ENCODE data around the gene TTLL11.

The TTLL11 gene

DNA sequence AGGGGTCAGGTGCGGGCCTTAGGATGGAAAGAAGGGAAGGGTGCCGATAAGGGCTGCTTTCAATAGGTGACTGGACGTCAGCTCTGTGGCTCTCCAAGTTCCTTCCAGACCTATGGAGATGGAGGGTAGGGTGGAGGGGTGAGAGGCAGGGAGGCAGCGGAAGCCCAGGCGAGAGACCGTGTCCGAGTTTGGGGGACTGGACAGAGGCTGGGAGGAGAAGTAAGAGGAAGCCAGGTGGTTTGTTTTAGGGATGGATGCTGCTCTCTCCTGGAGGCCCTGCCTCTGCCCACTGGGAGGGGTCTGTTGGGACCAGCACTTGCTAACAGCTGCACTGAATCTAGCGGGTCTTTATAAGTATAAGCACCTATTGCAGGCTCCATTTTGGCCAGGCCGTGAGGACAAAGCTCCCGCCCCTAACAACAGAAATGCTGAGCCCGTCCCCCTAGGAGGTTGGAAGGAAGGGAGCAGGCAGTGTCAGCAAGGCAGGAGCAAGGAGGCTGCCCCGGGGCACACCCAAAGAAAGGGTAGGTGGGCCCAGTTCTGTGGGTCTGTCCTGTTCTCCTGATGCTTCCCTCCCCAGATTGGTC, 274.2 kb downstream of the TTLL11 start:
- DNase-seq, result no peak

DNA sequence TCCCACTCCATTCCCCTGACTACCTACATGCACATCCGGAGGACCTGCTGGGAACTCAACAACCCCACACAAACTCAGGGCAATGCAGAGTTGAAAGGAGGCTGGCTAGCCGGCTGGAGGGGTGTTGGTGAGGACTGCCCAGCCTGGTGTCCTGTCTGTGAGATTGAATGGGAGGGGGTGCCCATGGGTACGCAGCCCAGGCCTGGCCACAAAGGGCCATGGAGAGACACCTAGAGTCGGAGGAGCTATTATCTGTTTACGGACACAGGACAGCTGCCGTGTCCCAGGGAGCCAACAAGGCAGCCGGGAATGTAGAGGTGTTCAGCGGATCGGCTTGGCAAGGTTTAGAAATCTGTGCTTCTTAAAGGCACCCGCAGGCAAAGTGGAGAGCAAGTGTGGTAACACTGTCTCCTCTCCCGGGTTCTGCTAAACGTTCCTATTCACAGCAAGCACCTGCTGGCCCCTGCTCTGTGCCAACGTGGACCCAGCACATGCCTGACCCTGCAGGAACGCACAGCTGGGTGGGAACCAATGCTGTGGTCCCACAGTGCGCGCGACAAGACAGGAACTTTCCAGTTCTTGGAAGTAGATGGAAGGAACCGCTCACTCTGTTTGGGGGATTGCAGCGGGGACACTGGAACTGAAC, 275.0 kb downstream of the TTLL11 start:
- DNase-seq, result no peak

DNA sequence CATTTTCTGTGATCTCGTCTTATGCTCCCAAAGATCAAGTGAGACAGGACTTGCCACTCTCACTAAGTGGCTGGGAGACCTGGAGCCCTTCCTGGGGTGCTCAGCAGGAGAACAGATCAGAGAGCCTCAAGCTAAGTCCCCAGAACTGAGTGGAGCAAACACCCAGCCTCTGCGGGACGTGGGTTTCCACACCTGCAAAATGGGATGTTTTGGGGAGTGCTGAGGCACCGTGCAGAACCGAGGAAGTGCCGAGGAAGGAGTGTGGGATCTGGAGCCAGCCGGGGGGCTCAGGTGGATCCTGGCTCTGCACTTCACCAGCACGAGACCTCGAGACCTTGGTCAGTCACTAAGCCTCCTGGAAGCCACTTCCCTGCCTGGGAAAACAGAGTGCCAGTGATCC, 275.6 kb downstream of the TTLL11 start:
- DNase-seq, result no peak

DNA sequence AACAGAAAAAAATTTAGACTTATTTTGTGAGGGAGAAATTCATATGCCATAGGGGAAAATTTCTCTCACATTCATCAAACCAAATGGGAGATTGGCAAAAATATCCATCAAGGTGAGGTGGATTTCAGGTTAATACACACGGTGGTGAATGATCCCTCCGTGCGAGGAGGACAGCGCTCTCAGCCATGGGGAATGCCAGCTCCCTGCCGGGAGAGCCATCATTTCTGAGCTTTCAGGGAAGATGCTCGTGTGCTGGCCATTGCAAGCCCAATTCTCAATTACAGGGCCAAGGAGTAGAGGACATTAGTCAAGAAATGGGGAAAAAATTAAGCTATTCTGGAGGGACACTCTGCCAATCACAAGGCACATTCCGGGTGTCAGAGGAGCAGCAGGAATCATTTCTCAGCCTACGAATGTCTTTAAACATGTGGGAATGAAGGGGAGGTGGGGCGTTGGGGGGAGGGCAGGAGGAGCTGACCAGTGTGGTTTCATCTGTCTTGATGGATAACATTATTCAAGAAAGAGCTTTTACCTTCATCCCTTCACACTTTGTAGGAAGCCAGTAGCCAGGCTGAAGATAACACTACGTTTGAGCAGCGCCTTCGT, 276.2 kb downstream of the TTLL11 start:
- DNase-seq, result no peak

DNA sequence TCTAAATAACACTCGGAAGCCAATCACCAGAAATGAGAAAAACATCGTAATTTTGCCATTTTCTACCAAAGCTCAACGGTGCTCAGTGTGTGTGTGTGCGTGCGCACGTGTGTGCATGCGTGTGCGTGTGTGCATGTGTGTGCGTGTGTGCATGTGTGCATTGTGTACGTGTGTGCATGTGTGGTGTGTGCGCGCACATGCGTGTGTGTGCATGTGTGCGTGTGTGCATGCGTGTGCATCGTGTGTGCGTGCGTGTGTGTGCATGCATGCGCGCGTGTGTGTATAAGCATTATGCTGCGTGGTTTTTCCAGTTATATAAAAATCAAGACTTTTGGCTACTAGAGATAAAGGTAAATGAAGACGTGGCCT, 276.7 kb downstream of the TTLL11 start:
- DNase-seq, result no peak

DNA sequence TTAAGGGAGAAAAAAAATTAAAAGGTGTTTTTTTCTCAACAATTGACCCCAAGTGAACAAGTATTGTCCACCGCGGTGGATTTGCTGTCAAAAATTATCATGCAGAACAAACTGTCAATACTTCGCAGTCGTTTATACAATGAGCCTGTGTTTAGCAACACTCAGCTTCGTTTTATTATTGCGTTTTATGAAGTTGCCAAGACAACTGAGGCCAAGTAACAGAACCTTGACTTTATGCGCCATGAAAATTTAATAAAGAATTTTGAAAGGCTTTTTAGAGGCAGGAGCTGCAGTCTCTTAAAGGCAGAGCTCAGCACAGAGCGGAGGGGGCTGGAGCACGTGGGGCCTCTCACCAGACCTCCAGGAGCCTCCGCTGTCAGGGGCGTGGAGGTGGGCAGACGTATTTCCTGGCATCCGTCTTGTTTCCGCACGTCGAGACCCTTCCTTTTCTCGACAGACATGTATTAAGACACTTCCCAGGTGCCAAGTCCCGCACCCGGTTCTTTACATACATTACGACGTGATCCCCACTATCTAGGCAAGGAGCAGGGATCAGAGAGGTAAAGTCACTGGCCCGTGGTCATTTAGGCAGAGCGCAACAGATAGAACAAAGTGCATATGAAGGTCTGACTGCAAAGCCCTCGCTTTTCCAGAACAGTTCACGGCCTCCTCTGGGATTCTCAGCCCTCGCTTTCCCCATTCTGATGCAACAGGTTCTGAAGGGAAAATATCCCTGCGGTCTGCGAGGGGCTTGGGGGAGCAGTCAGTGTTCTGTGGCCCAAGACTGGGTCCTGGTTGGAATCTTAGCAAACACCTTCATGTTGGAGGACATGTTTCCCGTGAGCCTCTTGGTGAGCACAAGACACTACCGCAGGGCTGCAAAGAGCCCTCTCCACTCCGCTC, 277.3 kb downstream of the TTLL11 start:
- no peak for DNase-seq

DNA sequence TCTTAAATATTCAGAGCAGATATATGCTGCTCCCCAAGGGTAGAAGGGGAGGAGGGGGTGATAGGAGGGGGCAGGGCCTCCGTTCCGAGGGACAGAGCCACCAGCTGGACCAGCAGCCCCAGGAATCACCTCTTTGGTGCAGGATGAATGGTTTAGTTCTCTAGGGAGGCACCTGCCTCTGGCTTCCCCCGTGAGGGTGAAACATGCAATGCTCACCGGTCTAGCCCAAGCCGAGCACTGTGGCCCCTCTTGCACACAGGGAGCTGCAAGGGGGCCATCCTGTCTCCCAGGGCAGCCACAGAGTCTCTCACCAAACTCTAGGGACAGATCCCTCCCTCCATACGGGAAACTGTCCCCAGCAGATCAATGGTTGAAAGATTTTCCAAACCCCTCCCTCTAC, 278.0 kb downstream of the TTLL11 start:
- no peak for DNase-seq

DNA sequence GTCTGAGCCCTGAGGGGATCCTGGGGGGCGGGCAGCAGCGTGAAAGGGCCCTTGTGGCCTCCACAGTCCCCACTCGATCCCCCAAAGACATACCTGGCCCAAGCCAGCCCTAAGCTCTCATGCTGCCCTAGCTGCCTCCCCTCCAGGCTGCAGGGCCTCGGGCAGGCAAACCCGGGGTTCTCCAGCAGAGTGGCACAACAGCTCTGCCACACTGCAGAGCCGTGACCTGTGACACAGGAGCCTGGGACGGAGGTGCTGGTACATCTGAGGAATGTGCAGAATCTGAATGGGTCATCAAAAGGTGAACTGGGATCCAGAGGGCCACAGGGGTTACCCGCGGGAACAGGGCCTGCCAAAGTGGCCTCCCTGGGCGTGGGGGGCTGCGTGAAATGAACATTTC, 278.5 kb downstream of the TTLL11 start:
- no peak for DNase-seq

DNA sequence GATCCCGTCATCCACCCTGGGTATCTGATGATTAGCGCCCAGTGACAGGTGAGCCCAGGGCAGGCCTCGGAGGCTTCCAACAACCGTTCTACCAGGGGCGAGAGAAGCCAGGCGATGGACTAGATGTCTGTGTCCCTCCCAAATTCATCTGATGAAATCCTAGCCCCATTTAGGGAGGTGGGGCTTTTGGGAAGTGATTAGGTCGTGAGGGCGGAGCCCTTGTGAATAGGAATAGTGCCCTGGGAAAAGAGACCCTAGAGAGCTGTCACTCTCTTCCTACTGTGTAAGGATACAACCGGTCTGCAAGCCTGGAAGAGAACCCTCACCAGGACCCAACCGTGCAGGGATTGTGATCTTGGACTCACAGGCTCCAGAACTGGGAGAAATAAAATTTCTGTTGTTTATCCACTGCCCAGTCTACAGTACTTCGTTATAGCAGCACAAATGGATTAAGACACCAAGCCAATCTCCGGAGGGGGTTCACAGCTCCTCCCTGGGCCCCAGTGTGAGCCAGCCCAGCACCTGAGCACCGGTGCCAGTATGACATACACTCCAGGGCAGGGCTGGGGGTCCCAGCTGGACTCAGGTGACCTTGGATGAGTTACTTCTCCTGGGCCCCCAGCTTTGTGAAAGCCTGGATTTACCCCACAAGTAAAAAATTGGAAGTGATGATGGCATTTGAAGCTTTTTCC, 279.4 kb downstream of the TTLL11 start:
- no peak for DNase-seq

DNA sequence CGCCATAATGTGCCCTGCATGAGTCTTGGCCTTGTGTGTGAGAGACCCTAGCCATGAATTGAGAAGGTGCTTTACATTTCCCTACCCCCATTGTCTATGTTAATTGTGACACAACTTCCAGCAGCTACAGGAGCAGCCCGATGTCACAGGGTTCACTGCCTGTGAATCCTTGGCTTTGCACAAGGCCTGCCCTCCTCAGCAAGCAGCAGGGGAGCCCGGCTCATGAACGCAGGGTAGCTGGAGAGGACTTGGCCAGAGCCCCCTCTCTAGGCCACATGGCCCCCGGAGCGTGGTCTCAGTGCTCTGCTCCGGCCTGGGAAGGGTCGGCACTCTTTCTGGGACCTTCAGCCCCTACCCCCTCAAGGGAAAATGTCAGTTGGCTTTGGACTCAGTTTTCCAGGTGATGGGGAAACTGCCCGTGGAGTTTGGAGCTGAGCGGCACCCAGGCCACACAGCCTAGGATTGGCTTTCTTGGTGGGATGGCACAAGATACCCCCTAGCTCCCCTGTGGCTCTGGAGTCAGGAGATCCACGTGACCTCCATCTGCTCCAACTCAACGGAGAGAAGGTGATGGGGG, 280.9 kb downstream of the TTLL11 start:
- no peak for DNase-seq

DNA sequence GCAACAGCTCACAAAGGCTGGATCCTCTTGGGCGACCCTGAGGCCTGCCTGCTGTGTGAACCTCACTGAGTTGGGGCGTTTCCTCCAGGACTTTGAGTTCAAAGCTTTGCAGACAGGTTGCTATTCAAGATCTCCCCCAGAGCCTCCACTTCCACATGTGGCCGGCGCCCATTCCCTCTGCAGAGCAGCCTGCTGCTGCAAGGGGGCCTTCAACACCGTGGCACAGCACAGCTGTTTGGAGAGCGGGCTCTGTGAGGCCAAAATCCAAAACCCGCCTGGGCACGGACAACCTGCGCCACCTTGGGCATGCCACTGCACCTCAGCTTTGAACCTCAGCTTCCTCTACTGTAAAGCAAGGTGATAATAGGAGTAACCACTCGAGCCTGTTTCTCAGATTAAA, 281.4 kb downstream of the TTLL11 start:
- no peak for DNase-seq

DNA sequence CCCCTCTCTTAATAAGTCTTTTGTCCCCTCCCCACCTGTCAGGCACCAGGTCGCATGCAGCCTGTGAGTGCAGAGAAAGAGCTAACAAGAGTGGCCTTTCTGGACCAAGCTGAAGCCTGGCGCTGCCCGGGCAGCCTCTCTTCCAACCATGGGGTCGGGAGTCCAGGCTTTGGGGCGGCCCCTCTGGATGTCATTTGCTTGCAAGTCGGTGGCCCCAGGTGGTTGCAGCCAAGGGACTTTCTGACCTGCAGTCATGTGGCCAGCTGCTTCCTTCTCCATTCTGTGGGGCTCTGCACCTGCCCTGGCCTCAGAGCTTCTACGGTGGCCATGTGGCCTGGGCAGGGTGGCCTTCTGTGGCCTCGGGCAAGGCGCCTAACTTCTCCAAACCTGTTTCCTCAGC, 282.0 kb downstream of the TTLL11 start:
- no peak for DNase-seq

DNA sequence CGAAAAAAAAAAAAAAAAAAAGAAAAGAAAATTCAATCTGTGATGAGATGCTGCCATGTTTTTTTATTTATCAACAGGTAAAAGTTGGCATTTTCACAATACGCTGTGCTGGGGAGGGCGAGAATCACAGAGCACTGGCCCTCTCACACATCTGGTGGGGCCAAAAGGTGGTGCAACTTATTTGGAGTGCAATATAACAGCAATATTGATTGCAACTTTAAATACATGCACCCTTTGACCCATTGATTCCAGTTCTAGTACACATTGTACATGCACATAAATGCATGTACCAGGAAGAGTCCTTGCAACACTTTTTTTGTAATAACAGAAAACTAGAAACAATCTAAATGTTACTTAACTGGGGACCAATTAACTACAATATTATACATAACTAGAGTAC, 282.6 kb downstream of the TTLL11 start:
- no peak for DNase-seq

DNA sequence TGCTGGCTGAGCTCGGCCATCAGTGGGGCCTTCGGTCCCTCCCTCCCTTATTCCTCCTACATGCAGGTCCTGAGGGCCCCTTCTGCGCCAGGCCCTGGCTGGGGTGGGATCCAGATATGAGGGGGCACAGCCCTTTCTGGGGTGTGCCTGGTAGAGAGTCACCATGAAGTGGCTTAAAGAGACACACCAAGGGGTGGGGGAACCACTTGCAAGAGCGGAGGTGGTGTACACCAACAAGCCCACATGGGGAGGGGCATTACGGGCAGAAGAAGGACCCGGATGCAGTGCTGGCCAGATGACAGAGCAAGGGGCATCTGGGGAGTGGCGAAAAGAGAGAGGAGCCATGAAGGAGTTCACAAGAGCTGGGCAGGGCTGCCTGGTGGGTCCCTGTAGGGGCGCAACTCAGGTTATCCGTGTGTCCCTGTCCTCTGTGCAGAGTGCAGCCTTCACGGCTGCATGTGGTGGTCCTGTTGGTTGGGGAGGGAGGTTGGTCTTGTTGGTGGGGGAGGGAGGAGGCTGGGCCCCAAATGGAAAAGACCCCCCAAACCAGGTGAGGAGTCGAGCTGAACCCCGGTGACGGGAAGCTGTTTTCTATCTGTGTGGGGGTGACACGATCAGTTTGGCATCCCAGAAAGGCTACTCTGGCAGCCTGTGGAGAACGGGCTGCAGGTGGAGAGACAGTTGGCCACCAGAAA, 283.6 kb downstream of the TTLL11 start:
- DNase-seq, result no peak

DNA sequence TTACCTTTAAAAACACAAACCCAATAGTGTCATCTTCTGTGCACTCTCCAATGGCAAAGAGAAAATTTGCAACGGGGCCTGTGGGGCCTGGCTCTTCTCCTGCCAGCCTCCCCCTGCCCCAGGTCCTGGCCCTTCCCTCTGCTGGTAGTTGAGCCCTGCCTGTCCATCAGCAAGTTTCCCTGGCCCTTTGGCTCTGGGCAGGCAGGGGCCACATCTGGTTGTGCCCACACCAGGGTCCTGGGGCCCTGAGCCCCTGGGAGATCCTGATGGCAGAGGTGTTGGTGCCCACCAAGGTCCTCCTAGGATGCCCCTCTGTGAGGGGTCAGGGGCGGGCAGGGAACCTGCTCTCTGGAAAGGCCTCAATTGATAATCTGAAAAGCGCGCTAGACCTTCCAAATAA, 284.3 kb downstream of the TTLL11 start:
- no peak for DNase-seq

DNA sequence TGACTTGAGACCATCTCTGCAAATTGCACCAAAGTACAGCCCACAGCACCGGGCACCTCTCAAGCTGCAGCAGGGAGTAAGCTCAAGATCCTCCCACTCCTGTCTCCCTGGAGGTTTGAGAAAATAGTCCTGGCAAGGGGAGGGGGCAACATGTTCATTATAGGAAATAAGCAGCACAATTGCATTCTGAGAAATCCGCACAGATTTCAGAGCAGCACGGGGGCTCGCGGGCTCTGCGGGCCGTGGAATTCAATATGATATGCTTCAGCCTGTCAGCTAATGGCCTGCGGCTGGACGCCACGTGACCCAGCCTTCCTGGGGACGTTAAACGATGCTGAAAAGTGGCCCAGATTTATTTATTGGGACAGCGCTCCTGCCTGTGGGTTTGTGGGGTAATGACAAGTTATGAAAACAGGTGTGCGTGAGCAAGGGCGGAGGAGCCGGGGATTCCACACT, 285.3 kb downstream of the TTLL11 start:
- DNase-seq, result no peak

DNA sequence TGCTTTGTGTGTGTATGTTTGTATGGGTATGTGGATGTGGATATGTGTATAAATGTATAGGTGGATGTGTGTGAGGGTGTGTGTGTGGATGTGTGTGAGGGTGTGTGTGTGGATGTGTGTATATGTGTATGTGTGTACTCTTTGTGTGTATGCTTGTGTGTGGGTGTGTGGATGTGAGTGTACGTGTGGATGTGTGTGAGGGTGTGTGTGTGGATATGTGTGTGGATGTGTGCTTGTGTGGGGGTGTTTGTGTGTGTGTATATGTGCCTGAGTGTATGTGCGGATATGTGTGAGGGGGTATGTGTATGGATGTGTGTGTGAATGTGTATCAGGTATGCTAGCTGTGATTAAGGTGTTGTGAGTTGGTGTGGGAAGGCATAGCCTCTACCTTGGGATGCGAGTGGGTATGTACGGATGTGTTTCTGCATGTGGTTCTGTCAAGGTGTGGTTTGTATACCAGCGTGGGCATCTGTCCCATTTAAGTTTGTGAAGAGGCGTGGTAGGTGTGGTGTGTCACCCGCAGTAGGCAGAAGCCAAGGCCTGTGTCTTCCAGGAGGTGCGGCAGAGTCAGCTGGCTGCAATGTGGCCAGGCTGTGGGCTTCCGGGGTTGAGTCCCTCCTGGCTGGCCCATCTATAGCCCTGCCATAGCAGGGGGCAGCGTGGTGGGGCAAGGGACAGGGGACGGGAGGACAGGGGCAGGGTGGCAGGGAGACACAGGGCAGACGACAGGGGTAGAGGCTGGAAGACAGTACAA, 285.9 kb downstream of the TTLL11 start:
- DNase-seq, result no peak

DNA sequence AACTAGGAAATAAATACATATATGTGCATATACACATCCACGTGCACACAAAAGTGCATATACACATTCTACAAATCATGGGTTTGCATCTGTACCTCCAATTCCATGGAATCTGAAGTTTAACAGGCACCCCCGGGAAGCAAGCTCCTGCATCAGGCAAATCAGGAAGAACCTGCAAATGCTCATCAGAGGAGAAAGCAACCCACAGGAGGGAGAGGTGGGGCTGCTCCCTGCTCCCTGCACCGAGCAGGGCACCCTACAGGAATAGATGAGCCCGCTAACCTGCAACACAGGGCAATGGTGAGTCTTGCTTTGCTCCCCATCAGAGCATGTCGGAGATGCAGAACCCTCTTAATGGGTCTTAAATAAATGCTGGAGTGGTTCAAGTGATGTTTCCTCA, 290.4 kb downstream of the TTLL11 start:
- DNase-seq, result no peak

DNA sequence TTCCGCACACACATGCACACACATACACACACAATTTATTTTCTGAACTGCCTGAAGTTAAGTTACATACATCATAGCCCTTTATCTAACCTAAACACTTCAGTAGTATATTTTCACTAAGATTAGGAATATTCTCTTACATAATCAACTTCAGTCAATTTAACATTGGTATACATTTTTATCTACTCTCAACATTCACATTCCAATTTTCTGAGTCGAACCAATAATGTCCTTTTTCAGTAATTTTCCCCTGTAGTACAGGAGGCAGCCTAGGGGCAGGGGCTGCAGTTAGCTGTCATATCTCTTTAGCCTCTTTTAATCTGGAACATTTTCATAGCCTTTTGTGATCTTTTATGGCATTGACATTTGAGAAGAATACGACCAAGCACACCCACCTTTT, 291.5 kb downstream of the TTLL11 start:
- DNase-seq, result no peak

DNA sequence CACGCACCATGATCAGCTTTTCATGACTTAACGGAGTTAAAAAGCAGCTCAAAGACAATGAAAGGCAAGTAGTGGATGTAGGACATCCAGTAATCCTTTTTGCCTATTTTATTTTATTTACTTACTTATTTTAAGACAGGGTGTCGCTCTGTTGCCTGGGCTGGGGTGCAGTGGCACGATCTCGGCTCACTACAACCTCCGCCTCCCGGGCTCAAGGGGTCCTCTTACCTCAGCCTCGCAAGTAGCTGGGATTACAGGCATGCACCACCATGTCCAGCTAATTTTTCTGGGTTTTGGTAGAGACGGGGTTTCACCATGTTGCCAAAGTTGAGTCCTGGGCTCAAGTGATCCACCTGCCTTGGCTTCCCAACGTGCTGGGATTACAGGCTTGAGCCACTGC, 292.7 kb downstream of the TTLL11 start:
- DNase-seq, result no peak

DNA sequence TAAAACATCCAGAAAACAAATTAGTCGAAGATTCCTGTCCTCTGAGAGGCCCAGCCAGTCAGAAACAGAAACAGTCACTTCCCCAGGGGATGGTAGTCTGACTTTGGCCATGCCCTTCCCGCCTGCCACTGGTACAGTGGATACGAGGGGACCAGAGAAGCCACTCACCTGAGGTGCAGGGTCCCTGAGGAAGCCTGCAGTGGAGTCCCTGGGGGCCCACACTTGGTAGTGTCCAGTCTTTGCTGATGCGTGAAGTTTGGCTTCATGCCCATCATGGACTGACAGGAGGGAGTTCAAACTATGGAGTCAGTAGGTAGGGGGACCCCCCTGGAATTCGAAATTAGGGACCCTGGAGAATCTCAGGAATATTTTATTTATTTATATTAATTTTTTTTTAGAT, 294.2 kb downstream of the TTLL11 start:
- DNase-seq, result no peak
